Ovary (tissue), 3 donors: ENCODE results near the gene RTL1.

ENCODE experiments used
- CTCF ChIP-seq, 3 donors: fragments of 450-650 bp in 2 of 3; fragments of 200-600 bp in 1 of 3; IDR thresholded peaks; one replicate each; pipeline versions ENCODE4 v1.5.1 to v1.8.0; 2016 to 2022; ENCODE audit warnings: antibody characterized with exemption in 3 of 3, mild to moderate bottlenecking in 1 of 3
- POLR2A ChIP-seq: fragments of 450-650 bp; IDR thresholded peaks from one replicate; pipeline ENCODE4 v1.6.1; 2017; ENCODE audit warnings: antibody characterized with exemption, mild to moderate bottlenecking, moderate library complexity
- donor health status: DM: no; HTN: no; CAD: no.

DNA sequence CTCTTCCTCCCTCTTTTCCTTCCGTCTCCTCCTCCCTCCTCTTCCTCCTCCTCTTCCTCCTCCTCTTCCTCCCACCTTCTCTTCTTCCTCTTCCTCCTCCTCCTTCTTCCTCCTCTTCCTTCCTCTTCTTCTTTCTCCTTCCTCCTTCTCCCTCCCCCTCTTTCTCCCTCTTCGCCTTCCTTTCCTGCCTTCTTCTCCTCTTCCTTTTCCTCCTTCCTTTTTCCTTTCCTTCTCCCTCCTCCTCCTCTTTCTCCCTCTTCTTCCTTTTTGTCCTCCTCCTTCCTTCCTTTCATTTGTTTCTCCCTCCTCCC, 41.6 kb downstream of the RTL1 start:
- no peak for TF ChIP-seq CTCF (IDR thresholded peaks at IDR 0.05)
- no peak for TF ChIP-seq POLR2A
